LNCAP (cell line): ENCODE measurements around the gene ZNF106.

Experiments
- TF ChIP-seq, protein P1 (sequence below): fragments of 450-650 bp; IDR thresholded peaks from 2 replicates; pipeline ENCODE4 v1.5.1; 2017; ENCODE audit warnings: mild to moderate bottlenecking

ZNF106 gene

GRCh38 chr15:42449770-42450424 lies 41.0 kb downstream of the ZNF106 start:
- TF ChIP-seq, protein P1, sequence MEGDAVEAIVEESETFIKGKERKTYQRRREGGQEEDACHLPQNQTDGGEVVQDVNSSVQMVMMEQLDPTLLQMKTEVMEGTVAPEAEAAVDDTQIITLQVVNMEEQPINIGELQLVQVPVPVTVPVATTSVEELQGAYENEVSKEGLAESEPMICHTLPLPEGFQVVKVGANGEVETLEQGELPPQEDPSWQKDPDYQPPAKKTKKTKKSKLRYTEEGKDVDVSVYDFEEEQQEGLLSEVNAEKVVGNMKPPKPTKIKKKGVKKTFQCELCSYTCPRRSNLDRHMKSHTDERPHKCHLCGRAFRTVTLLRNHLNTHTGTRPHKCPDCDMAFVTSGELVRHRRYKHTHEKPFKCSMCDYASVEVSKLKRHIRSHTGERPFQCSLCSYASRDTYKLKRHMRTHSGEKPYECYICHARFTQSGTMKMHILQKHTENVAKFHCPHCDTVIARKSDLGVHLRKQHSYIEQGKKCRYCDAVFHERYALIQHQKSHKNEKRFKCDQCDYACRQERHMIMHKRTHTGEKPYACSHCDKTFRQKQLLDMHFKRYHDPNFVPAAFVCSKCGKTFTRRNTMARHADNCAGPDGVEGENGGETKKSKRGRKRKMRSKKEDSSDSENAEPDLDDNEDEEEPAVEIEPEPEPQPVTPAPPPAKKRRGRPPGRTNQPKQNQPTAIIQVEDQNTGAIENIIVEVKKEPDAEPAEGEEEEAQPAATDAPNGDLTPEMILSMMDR, result no peak

DNA sequence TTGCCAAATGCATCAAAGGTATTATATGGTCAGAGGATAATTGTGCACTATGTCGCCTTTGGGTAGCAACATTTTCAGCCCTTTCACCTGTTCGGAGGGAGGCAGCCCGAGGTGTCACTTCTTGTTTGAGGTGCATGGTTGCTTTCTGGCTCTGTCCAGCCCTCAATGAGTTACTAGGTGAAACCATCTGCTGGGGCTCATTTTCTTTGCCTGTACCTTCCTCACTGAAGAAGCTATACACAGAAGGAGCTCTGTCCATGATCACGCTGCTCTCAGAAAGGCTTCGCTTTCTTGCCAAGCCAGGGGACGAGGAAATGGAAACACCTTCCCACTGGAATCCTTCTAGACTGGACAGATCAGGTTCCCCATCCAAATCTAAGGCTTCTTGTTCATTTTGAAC lies 42.7 kb downstream of the ZNF106 start:
- TF ChIP-seq, protein P1, result no peak

DNA sequence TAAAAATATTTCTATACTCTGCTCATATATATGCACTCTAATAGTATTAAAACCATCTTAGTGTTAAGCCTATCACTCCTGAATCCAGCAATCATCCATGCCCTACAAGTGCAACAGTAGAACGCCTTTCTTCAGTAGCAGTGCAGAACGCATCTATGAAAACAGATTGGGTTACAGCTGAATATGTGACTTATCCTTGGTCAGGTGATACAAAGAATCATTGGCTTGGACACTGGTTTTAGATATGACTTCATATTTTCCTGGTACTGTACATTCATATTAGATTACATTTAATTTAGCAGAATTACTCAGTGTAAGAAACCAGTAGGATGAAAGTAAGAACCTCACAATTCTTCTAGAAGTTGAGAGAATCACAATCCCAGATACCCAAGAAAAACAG lies 43.3 kb downstream of the ZNF106 start:
- TF ChIP-seq, protein P1, result no peak

- TF ChIP-seq, protein P1, result no peak
Observed at GRCh38 chr15:42445551-42445950, 45.4 kb downstream of the ZNF106 start.

- TF ChIP-seq, protein P1, result no peak
Observed at GRCh38 chr15:42444415-42445063, 46.4 kb downstream of the ZNF106 start.

DNA sequence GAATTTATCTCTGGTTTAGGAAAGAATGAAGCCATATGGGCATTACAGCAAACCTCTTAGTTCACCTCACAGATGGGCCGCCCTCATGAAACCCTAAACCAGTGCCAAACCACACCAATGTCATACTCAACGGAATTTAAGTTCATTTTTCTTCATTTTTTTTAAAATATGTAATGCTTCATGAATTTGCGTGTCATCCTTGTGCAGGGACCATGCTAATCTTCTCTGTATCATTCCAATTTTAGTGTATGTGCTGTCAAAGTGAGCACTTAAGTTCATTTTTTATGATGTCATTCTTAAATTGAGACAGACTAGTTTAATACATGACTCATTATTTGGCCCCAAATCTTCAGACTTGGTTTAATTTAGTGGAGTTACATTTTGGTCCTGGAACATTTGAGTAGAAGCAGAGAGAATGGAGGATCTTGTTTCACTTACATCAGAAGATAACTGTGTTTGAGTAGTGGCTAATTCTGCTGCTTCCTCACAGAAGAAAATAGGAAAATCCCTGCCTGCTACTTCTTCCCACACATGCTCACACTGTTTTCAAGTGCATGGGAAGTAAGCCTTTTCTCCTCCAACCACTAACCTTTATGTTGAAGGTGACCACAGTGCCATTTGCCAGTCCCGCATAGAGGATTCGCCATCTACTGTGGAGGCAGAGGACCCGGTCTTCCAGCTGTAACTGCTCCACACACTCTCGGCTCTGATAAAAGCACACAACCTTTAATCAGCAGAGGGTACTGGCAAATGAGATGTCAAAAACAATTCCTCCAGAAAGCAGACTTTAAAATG lies 63.3 kb downstream of the ZNF106 start:
- TF ChIP-seq, protein P1, result no peak

DNA sequence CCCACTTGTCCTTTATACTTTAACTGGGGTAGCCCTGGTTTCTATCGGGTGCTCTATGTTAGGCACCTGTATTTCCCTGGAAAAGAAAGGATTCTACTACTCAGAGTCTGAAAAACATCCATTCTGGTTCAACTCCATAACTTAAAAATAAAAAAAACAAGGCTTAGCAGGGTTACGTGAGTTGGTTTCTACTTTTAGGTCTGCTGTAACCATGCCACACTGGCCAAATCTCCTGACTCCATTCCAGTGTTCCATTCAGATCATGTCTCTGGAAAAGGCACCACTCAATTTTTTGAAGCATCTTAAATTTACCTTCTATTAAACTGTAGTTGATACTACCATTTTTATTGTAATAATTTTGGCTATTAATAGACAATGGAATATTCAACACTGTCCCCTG lies 69.6 kb downstream of the ZNF106 start:
- TF ChIP-seq, protein P1, result no peak
